Activated T-cell treated with anti-CD3 and anti-CD28 coated beads, Interleukin-2, amount 50 U/mL, for 48 hours (primary cell): ENCODE data around the gene ZNF280D.

Experiments used
- DNase-seq, 2 experiments: peaks; one replicate each; pipeline ENCODE4 v3.0.0-alpha.2; 2020

ZNF280D gene

GRCh38 chr15:56619887-56620286, 113.4 kb downstream of the ZNF280D start:
- DNase-seq, result no peak

- no peak for DNase-seq
Measured at GRCh38 chr15:56617628-56618027, 115.7 kb downstream of the ZNF280D start.

GRCh38 chr15:56616551-56616950, 116.8 kb downstream of the ZNF280D start:
- no peak for DNase-seq

GRCh38 chr15:56613811-56614210, 119.5 kb downstream of the ZNF280D start:
- no peak for DNase-seq

GRCh38 chr15:56608993-56609392, 124.3 kb downstream of the ZNF280D start:
- no peak for DNase-seq

GRCh38 chr15:56608140-56608778, 125.0 kb downstream of the ZNF280D start:
- DNase-seq, result no peak

- no peak for DNase-seq
Measured at GRCh38 chr15:56602253-56602652, 131.1 kb downstream of the ZNF280D start.

GRCh38 chr15:56600380-56600779, 132.9 kb downstream of the ZNF280D start:
- no peak for DNase-seq

- no peak for DNase-seq
Measured at GRCh38 chr15:56598991-56599390, 134.3 kb downstream of the ZNF280D start.

GRCh38 chr15:56587686-56588085, 145.6 kb downstream of the ZNF280D start:
- no peak for DNase-seq

GRCh38 chr15:56586206-56586605, 147.1 kb downstream of the ZNF280D start:
- no peak for DNase-seq

GRCh38 chr15:56582785-56583184, 150.5 kb downstream of the ZNF280D start:
- DNase-seq, result no peak
